ENCODE results near the gene NUP205.
"Not testable (repeated sequence)": the region's sequence is repeated elsewhere in the genome, so short reads cannot be mapped to it uniquely, and the experiment has no call there.

GRCh38 chr7:135668852-135669395, 111.2 kb downstream of the NUP205 start:
- TF ChIP-seq, protein P1, sequence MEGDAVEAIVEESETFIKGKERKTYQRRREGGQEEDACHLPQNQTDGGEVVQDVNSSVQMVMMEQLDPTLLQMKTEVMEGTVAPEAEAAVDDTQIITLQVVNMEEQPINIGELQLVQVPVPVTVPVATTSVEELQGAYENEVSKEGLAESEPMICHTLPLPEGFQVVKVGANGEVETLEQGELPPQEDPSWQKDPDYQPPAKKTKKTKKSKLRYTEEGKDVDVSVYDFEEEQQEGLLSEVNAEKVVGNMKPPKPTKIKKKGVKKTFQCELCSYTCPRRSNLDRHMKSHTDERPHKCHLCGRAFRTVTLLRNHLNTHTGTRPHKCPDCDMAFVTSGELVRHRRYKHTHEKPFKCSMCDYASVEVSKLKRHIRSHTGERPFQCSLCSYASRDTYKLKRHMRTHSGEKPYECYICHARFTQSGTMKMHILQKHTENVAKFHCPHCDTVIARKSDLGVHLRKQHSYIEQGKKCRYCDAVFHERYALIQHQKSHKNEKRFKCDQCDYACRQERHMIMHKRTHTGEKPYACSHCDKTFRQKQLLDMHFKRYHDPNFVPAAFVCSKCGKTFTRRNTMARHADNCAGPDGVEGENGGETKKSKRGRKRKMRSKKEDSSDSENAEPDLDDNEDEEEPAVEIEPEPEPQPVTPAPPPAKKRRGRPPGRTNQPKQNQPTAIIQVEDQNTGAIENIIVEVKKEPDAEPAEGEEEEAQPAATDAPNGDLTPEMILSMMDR (IDR thresholded peaks at IDR 0.05; ENCODE audit: low read depth, low read length) = not testable (repeated sequence)
- TF ChIP-seq EZH2phosphoT487 (IDR thresholded peaks at IDR 0.05; ENCODE audit: low read depth) = not testable (repeated sequence)
